ENCODE data around the gene TTC9B. TPM values are rescaled to one million over a fixed set of nuclear protein-coding genes. Genes with fewer than 3 reads are reported as not detected.
A peak's percentile ranks its signal among the peaks of the same experiment; 100 is the strongest.

TTC9B gene
- total and polyA plus RNA-seq, 2 of the 13 experiments (the other 11 are each of a cell fraction or from before 2014, with no cell fraction given): not detected

- TF ChIP-seq ZNF264 (CRISPR knock-in tag; IDR thresholded peaks at IDR 0.05) (no peak), MBNL3 (CRISPR knock-in tag; conservative IDR thresholded peaks at IDR 0.05) (no peak), NR2F1 (CRISPR knock-in tag; IDR thresholded peaks at IDR 0.05) (no peak), ZMAT3 (CRISPR knock-in tag; conservative IDR thresholded peaks at IDR 0.05) (no peak), SP4 (CRISPR knock-in tag; IDR thresholded peaks at IDR 0.05) (no peak), ZNF460 (CRISPR knock-in tag; IDR thresholded peaks at IDR 0.05; ENCODE audit: borderline replicate concordance) (no peak), ZNF777 (CRISPR knock-in tag; IDR thresholded peaks at IDR 0.05) (no peak), SIN3A (IDR thresholded peaks at IDR 0.05; ENCODE audit: borderline replicate concordance, low read depth, low read length) (peak; percentile 20; the same call in 1 of the 2 replicates), ETS1 (CRISPR knock-in tag; IDR thresholded peaks at IDR 0.05) (no peak), HDAC1 (CRISPR knock-in tag; IDR thresholded peaks at IDR 0.05) (0 out of 2 replicates have a peak, but pooled peaks have one; percentile 29), ZNF614 (CRISPR knock-in tag; IDR thresholded peaks at IDR 0.05; ENCODE audit: borderline replicate concordance) (no peak), ZSCAN5A (CRISPR knock-in tag; IDR thresholded peaks at IDR 0.05; ENCODE audit: borderline replicate concordance) (0 out of 2 replicates have a peak, but pooled peaks have one; percentile 3), SAP130 (CRISPR knock-in tag; IDR thresholded peaks at IDR 0.05; ENCODE audit: low read depth) (0 out of 2 replicates have a peak, but pooled peaks have one; percentile 6), SALL2 (CRISPR knock-in tag; IDR thresholded peaks at IDR 0.05) (peak; percentile 52; the same call in 1 of the 2 replicates), ZSCAN22 (CRISPR knock-in tag; IDR thresholded peaks at IDR 0.05) (0 out of 2 replicates have a peak, but pooled peaks have one; percentile 19), ZNF652 (CRISPR knock-in tag; IDR thresholded peaks at IDR 0.05; ENCODE audit: borderline replicate concordance, low read depth) (no peak), ZNF7 (CRISPR knock-in tag; IDR thresholded peaks at IDR 0.05) (no peak), PAF1 (CRISPR knock-in tag; IDR thresholded peaks at IDR 0.05) (no peak), NR2C2 (CRISPR knock-in tag; IDR thresholded peaks at IDR 0.05; ENCODE audit: borderline replicate concordance) (no peak; the same call in none of the 2 replicates), MTA3 (CRISPR knock-in tag; IDR thresholded peaks at IDR 0.05) (no peak), ZNF510 (CRISPR knock-in tag; IDR thresholded peaks at IDR 0.05; ENCODE audit: low read depth) (0 out of 2 replicates have a peak, but pooled peaks have one; percentile 8)
- TF ChIP-seq, protein P1, sequence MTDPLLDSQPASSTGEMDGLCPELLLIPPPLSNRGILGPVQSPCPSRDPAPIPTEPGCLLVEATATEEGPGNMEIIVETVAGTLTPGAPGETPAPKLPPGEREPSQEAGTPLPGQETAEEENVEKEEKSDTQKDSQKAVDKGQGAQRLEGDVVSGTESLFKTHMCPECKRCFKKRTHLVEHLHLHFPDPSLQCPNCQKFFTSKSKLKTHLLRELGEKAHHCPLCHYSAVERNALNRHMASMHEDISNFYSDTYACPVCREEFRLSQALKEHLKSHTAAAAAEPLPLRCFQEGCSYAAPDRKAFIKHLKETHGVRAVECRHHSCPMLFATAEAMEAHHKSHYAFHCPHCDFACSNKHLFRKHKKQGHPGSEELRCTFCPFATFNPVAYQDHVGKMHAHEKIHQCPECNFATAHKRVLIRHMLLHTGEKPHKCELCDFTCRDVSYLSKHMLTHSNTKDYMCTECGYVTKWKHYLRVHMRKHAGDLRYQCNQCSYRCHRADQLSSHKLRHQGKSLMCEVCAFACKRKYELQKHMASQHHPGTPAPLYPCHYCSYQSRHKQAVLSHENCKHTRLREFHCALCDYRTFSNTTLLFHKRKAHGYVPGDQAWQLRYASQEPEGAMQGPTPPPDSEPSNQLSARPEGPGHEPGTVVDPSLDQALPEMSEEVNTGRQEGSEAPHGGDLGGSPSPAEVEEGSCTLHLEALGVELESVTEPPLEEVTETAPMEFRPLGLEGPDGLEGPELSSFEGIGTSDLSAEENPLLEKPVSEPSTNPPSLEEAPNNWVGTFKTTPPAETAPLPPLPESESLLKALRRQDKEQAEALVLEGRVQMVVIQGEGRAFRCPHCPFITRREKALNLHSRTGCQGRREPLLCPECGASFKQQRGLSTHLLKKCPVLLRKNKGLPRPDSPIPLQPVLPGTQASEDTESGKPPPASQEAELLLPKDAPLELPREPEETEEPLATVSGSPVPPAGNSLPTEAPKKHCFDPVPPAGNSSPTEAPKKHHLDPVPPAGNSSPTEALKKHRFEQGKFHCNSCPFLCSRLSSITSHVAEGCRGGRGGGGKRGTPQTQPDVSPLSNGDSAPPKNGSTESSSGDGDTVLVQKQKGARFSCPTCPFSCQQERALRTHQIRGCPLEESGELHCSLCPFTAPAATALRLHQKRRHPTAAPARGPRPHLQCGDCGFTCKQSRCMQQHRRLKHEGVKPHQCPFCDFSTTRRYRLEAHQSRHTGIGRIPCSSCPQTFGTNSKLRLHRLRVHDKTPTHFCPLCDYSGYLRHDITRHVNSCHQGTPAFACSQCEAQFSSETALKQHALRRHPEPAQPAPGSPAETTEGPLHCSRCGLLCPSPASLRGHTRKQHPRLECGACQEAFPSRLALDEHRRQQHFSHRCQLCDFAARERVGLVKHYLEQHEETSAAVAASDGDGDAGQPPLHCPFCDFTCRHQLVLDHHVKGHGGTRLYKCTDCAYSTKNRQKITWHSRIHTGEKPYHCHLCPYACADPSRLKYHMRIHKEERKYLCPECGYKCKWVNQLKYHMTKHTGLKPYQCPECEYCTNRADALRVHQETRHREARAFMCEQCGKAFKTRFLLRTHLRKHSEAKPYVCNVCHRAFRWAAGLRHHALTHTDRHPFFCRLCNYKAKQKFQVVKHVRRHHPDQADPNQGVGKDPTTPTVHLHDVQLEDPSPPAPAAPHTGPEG (CRISPR knock-in tag; IDR thresholded peaks at IDR 0.05): no peak
Observed at GRCh38 chr19:40225440-40226305, 7.5 kb upstream of the TTC9B start (continued).
